ENCODE data around the gene LYRM2.

DNA sequence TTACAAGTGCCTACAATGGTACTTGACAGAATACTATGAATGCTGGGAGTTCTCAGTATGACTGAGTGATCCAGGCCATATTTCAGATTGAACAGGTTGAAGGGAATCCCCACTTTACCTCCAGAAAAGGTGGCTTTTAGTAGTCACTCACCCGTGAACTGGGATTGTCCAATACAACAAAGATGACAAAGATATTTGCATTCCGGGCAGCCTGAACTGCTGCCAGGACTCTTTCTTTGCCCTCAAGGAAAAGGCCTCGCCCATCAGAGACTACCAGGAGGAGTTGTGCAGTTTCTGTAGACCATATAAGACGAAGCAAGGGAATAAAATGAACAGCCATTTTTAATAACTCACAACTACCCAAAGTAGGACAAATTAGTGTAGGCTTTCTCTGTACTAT, 6.3 kb upstream of the LYRM2 start:
- TF ChIP-seq, protein P1, sequence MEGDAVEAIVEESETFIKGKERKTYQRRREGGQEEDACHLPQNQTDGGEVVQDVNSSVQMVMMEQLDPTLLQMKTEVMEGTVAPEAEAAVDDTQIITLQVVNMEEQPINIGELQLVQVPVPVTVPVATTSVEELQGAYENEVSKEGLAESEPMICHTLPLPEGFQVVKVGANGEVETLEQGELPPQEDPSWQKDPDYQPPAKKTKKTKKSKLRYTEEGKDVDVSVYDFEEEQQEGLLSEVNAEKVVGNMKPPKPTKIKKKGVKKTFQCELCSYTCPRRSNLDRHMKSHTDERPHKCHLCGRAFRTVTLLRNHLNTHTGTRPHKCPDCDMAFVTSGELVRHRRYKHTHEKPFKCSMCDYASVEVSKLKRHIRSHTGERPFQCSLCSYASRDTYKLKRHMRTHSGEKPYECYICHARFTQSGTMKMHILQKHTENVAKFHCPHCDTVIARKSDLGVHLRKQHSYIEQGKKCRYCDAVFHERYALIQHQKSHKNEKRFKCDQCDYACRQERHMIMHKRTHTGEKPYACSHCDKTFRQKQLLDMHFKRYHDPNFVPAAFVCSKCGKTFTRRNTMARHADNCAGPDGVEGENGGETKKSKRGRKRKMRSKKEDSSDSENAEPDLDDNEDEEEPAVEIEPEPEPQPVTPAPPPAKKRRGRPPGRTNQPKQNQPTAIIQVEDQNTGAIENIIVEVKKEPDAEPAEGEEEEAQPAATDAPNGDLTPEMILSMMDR (conservative IDR thresholded peaks at IDR 0.05), result no peak
- TF ChIP-seq ZFX (IDR thresholded peaks at IDR 0.05), result no peak

Measured in C4-2B (cell line).